SK-N-MC (cell line): ENCODE data around the gene TAPBPL.

Experiments
- EZH2 ChIP-seq: fragments of 200-600 bp; sonication (generic); IDR thresholded peaks from one replicate; pipeline ENCODE4 v1.6.1; 2017; ENCODE audit warnings: antibody characterized with exemption
- FOXP2 ChIP-seq: optimal IDR thresholded peaks from 2 replicates; pipeline ENCODE3; 2011; ENCODE audit warnings: mild to moderate bottlenecking, moderate library complexity; ENCODE audit not compliant: insufficient read depth; ENCODE audit errors: extremely low read length, control extremely low read depth
- POLR2AphosphoS5 ChIP-seq: IDR thresholded peaks from 2 replicates; pipeline ENCODE4 v1.6.1; 2012; ENCODE audit warnings: mild to moderate bottlenecking, low read depth, low read length, borderline replicate concordance

DNA sequence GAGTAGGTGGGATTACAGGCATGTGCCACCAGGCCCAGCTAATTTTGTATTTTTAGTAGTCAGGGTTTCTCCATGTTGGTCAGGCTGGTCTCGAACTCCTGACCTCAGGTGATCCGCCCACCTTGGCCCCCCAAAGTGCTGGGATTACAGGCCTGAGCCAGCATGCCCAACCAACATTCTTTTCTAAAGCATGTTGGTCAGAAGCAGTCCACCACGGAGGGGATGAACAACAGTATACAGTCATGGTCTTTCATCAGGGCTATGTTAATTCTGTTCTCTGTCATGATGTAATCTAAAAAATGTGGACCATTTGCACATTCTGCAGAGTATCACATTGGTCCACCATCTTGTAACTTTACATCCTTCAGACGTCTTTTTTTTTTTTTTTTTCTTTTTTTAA is 37.6 kb downstream of the TAPBPL start:
- TF ChIP-seq EZH2 (no peak), POLR2AphosphoS5 (no peak), FOXP2 (no peak)
